Ovary (tissue), 9 donors: ENCODE results near the gene ANKRD22. TPM values are rescaled to one million over a fixed set of nuclear protein-coding genes. Genes with fewer than 3 reads are reported as not detected.

Experiments
- DNase-seq, 5 donors: peaks; one replicate each; pipeline ENCODE4 v3.0.0-alpha.2; 2019 to 2020
- H3K27ac ChIP-seq, 2 donors: fragments of 200-600 bp; one replicate each; pipeline versions ENCODE4 v1.5.1 to v1.8.0; 2019 to 2022
- H3K27me3 ChIP-seq: fragments of 200-600 bp; one replicate; pipeline ENCODE4 v1.8.0; 2022
- H3K36me3 ChIP-seq: fragments of 200-600 bp; sonication (generic); one replicate; pipeline ENCODE4 v1.5.1; 2019
- H3K4me1 ChIP-seq: one replicate; pipeline ENCODE4 v1.8.1; 2013; ENCODE audit warnings: mild to moderate bottlenecking, moderate library complexity; ENCODE audit not compliant: insufficient read depth
- H3K4me3 ChIP-seq: fragments of 200-600 bp; sonication (generic); one replicate; pipeline ENCODE4 v1.5.1; 2017
- H3K9me3 ChIP-seq, 2 donors: fragments of 200-600 bp in 1 of 2; sonication (generic) in 1 of 2; one replicate each; pipeline versions ENCODE4 v1.5.1 to v1.8.1; 2013 to 2019; ENCODE audit warnings: mild to moderate bottlenecking in 1 of 2, moderate library complexity in 1 of 2
- CTCF ChIP-seq, 3 donors: fragments of 450-650 bp in 2 of 3; fragments of 200-600 bp in 1 of 3; IDR thresholded peaks; one replicate each; pipeline versions ENCODE4 v1.5.1 to v1.8.0; 2016 to 2022; ENCODE audit warnings: antibody characterized with exemption in 3 of 3, mild to moderate bottlenecking in 1 of 3
- EP300 ChIP-seq: sonication (generic); formaldehyde crosslinking; IDR thresholded peaks from one replicate; pipeline ENCODE4 v1.6.1; 2017; ENCODE audit warnings: antibody characterized with exemption
- POLR2A ChIP-seq: fragments of 450-650 bp; IDR thresholded peaks from one replicate; pipeline ENCODE4 v1.6.1; 2017; ENCODE audit warnings: antibody characterized with exemption, mild to moderate bottlenecking, moderate library complexity
- WGBS, 3 donors: extraction: QIAGEN DNeasy Blood & Tissue Kit in 1 of 3; methylation state at CpG; one replicate each; pipeline versions ENCODE4 v1.1.5 to v1.1.7; 2013 to 2017; 5-methylcytosine and 5-hydroxymethylcytosine counted together
- intact Hi-C, 4 donors: fragments of 100-400 bp; cut with DNase I; formaldehyde crosslinking; loops; one replicate each; pipeline versions ENCODE4 v1.11.0 to v1.15.1; 2022 to 2023
- polyA plus RNA-seq, 2 donors: library from polyadenylated mRNA; stranded (reverse); fragments of 200-250 nt in 1 of 2; fragments of 350-450 nt in 1 of 2; fragmentation: Illumina TruSeq in 1 of 2; extraction: RNeasy Lipid Tissue Mini Kit (QIAGEN cat#74804) in 1 of 2; gene quantifications; one replicate each; pipeline ENCODE4 v1.2.3, GENCODE V29; 2013 to 2014
- total RNA-seq, 7 donors: library from RNA; depleted of rRNA in 2 of 7; stranded (reverse); fragments of >200 nt in 2 of 7; fragmentation: NEBNext Ultra II Directional in 3 of 7; extraction: Animal tissue kit (Norgen Biotek cat#: 25700) in 3 of 7; gene quantifications; one replicate each; pipeline versions ENCODE4 v1.1.0 to v1.2.4, GENCODE V29; 2016 to 2023
- donor health status: DM: no; HTN: no; CAD: no; lungs with moderate emphysema.
- donor health status: DM: no; HTN: no; CAD: no.
- donor health status: Bipolar disorder and iron deficiency.
- donor health status: DM: yes; HTN: yes; CAD: no.
- donor health status: DM: no; HTN: no; CAD: no.
- donor health status: DM: yes; HTN: yes; CAD: no.

The ANKRD22 gene
- total and polyA plus RNA-seq, 9 donors, result 0.42 to 0.63 TPM; not detected in 7

DNA sequence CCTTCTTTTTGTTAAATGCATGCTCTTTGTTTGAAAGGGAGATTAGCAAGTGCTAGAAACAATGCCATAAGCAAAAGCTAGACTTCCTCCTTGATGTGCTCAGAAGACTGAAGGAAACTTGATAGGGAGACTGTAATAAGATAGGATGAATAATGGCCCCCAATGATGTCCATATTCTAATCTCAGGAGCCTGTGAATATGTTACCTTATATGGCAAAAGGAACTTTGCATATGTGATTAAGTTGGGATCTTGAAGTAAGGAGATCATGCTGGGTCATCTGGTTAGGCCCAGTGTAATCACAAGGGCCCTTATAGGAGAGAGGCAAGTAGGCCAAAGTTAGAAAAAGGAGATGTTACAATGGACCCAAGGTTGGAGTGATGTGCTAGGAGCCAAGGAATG is 62.7 kb downstream of the ANKRD22 start:
- Histone ChIP-seq H3K27ac (no peak overlapping the region), H3K4me1 (no peaks in the 10 kb centered on the region), H3K27me3 (no peaks in the 10 kb centered on the region), H3K4me3 (no peak overlapping the region), H3K36me3 (no peaks in the 10 kb centered on the region), H3K9me3 (no peaks in the 10 kb centered on the region)
- DNase-seq, result no peak
- TF ChIP-seq CTCF (IDR thresholded peaks at IDR 0.05) (no peak), POLR2A (no peak), EP300 (no peak)
- intact Hi-C loops, result no loop called here

- Histone ChIP-seq H3K9me3 (no peaks in the 10 kb centered on the region), H3K27me3 (no peaks in the 10 kb centered on the region), H3K27ac (no peak overlapping the region), H3K4me1 (no peaks in the 10 kb centered on the region), H3K4me3 (no peak overlapping the region), H3K36me3 (no peaks in the 10 kb centered on the region)
- intact Hi-C loops, result no loop called here
- no peak for TF ChIP-seq CTCF (IDR thresholded peaks at IDR 0.05)
- TF ChIP-seq POLR2A, result no peak
- TF ChIP-seq EP300, result no peak
- no peak for DNase-seq
- 74 to 84% (median 77%) methylated on average over 5 of the region's 5 CpGs for WGBS, 3 donors
Measured at GRCh38 chr10:88787463-88787862, 64.2 kb downstream of the ANKRD22 start.

GRCh38 chr10:88786032-88786770 is 65.4 kb downstream of the ANKRD22 start:
- 86 to 90% (median 88%) methylated on average over 10 of the region's 10 CpGs for WGBS, 3 donors
- H3K4me3 ChIP-seq, result no peak overlapping the region
- no peaks in the 10 kb centered on the region for H3K36me3 ChIP-seq
- intact Hi-C loops, result no loop called here
- no peak for TF ChIP-seq POLR2A
- no peak for TF ChIP-seq EP300
- no peak for TF ChIP-seq CTCF (IDR thresholded peaks at IDR 0.05)
- H3K27ac ChIP-seq, result no peak overlapping the region
- H3K27me3 ChIP-seq, result no peaks in the 10 kb centered on the region
- no peak for DNase-seq
- no peaks in the 10 kb centered on the region for H3K4me1 ChIP-seq
- H3K9me3 ChIP-seq, result no peaks in the 10 kb centered on the region

DNA sequence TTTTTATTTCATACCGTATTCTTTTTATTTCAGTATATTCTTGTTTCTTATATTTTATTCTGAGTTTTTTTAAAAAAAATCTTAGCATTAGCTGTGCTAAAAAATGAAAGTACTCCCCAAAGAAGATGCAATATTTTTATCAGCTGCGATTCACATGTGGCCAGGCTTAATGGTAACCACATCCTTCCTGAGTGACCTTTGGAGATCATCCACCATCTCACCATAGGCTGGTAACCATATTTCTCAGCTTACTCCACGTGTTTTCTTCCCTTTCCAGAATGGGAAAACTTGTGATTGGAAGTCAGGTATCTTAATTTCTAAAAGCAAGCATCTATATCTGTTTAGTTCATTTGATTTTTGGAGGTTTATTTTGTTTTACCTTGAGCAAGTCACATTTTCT is 67.9 kb downstream of the ANKRD22 start:
- TF ChIP-seq POLR2A, result no peak
- no peak for TF ChIP-seq EP300
- TF ChIP-seq CTCF (IDR thresholded peaks at IDR 0.05), result no peak
- WGBS, 3 donors, result 77 to 81% (median 77%) methylated on average over 3 of the region's 3 CpGs
- Histone ChIP-seq H3K27ac (no peak overlapping the region), H3K4me3 (no peak overlapping the region), H3K4me1 (no peaks in the 10 kb centered on the region), H3K36me3 (no peaks in the 10 kb centered on the region), H3K27me3 (no peaks in the 10 kb centered on the region), H3K9me3 (no peaks in the 10 kb centered on the region)
- intact Hi-C loops, result no loop called here
- no peak for DNase-seq
